Activated gamma-delta T cell treated with Interleukin-2 at 50 U/mL for 16 hours (primary cell): ENCODE measurements around the gene APBB2.
"Not testable (repeated sequence)": the region's sequence is repeated elsewhere in the genome, so short reads cannot be mapped to it uniquely, and the experiment has no call there.

Experiments used
- DNase-seq: peaks from one replicate; pipeline ENCODE4 v3.0.0-alpha.2; 2020

Gene APBB2

DNA sequence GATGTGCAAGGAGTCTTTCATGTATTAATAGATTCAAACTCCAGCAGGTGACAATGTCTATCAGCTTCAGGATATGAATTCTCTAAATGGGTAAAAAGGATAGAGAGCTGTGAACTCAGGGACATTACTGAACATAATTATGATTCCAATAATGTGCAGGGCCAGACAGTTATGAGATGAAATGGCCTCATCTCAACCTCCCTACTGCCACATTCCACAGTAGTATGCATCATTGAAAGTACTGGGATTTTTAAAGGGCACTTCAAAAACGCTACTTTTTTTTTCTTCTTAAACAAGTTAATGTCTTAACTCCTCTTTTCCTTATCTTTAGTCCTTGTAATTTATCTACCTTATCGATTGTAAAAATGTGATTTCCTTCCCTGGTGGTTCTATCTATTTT lies 202.0 kb downstream of the APBB2 start:
- no peak for DNase-seq

DNA sequence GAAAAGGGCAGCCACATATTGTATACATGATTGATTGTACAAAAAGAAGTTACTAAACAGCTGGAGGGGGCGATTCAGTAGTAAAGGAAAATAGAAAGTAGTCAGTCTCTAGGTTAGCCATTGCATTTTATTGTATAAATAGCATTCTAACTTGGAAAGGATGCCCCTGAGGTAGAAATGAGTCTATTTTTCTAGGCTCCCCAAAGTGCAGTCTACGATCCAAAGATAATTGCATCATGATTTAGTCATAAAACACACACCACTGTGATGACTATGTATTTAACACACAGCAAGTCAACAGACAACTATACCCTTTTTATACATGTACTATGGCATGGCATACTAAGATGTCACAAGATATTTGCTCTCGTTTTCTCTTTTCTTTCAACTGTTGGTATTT lies 204.9 kb downstream of the APBB2 start:
- no peak for DNase-seq

DNA sequence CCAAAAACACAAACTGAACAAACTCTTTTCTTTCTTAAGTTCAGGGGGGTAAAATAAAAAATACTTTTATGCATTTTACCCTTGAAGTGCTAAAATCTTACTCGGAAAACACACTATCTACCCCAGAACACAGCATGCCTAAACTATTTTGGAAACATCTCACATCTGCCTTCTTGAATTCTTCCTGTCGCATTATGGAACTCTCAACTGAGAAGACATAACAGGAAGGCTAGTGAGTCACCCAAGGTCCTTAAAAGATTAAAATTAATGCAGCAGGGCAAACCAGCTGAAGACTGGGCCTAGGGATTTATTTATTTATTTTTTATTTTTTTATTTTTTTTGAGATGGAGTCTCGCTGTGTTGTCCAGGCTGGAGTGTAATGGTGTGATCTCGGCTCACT lies 208.2 kb downstream of the APBB2 start:
- DNase-seq = no peak

DNA sequence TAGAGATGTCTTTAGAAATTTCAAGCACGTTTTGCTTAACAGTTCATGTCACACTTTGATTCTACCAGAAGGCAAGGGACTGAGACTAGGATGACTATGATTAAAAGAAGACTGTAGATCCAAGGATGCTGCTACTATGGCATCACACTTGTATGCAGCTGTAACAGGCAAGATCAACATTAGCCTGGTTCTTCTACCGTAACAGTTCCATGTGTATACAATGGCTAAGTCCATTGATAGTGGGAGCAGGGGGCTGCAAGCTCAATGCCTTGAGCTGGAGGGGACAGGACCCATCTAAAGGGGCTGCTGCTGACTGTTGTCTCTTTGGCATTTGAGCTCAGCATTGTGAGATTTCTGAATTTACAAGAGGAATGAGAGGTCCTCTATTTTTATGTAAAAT lies 212.0 kb downstream of the APBB2 start:
- DNase-seq = no peak

DNA sequence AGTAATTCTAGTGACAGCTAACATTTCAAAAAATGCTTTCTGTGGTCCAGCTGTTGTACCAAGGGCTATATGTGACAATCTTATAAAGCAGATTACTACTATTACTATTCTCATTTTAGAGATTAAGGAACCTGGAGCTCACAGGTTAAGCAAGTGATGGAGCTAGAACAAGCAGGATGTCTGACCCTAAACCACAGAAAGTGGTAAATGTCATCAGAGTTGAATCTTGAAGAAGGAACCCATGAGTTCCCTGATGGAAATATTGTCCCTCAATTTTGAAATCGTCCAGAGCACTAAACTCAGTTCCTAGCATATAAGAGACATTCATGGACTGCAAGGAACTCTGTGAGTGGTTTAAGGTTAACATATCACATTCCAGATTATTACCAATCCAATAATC lies 214.0 kb downstream of the APBB2 start:
- DNase-seq = no peak

DNA sequence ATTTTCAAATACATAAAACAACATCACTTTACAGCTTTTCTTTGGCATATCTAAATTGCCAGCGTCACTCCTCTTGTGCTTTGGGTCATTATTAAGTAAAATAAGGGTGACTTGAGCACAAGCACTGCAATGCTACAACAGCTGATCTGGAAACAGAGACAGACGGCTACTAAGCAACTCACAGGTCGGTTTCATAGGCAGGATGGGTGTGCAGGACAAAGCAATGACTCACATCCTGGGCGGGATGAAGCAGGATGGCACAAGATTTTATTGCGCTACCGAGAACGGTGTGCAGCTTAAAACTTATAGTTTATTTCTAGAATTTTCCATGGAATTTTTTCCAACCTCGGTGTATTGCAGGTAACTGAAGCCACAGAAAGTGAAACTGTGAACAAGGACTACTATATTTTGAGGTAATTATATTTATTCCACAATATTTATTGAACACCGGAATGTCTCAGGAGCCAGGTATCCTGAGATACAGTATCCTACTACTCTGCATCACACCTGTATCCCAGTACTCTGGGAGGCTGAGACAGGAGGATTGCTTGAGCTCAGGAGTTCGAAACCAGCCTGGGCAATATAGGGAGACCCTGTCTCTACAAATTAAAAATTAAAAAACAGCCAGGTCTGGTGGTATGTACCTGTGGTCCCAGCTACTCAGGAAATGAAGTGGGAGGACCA lies 215.5 kb downstream of the APBB2 start:
- DNase-seq = no peak

GRCh38 chr4:40995850-40996249 lies 218.5 kb downstream of the APBB2 start:
- DNase-seq = no peak

DNA sequence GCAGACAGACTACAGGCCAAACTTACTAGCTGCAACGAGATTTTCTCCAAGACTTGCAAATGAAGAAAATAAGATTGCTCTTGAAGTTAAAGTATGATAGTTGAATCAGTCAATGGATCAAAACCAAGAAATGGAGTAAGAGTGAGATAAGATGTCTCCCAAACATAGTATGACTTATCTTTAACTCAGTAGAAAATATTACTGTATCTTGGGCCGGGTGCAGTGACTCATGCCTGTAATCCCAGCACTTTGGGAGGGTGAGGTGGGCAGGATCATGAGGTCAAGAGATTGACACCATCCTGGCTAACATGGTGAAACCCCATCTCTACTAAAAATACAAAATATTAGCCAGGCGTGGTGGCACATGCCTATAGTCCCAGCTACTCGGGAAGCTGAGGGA lies 220.0 kb downstream of the APBB2 start:
- DNase-seq = not testable (repeated sequence)

DNA sequence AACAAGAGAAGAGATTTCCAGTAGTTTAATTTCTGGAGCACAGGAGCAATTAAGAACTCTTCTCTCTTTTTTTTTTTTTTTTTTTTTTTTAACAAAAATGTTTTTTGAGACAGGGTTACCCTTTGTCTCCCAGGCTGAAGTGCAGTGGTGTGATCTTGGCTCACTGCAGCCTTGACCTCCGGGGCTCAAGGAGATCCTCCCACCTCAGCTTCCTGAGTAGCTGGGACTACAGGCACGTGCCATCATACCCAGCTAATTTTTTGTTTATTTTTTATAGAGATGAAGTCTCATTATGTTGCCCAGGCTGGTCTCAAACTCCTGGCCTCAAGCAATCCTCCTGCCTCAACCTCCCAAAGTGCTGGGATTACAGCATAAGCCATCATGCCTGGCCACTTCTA lies 221.0 kb downstream of the APBB2 start:
- DNase-seq = not testable (repeated sequence)

DNA sequence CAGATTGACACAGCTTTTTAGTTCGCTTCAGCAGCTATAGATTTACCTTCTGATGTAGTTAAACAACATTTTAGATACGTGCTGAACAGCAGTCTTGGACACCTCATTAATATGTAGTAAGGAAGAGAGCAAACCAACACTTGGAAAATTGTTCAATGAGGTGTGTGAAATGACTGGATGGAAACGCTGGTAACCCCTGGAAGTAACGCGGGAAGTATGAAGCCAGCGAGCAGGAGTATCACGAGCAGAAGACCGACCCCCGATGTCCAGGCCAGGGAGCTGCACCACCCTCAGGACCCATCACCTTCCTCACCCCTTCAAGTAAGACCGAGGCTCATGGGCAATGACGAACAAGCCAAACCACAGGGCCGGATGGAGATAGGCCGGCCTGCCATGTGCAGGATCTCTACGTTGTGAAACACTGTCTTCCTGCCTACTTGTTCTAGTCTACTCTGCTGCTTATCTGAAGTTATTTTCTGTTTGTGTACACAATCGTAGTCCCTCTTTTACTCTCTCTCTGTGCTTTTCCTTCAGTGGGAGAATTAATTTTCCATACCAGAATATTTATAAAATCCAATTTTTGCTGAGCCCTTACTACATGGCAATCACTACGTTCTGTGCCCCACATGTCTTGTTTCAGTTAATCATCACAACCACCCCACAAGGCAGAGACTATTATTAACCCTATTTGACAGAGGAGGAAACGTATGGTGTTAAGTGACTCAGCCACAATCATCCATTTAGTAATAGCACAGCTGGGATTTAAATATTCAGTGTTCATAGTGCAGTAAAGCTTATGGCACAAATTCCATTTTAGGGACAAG lies 221.7 kb downstream of the APBB2 start:
- DNase-seq = no peak

- DNase-seq = no peak
Measured at GRCh38 chr4:40991908-40992307, 222.4 kb downstream of the APBB2 start.

GRCh38 chr4:40990899-40991265 lies 223.5 kb downstream of the APBB2 start:
- DNase-seq = no peak

DNA sequence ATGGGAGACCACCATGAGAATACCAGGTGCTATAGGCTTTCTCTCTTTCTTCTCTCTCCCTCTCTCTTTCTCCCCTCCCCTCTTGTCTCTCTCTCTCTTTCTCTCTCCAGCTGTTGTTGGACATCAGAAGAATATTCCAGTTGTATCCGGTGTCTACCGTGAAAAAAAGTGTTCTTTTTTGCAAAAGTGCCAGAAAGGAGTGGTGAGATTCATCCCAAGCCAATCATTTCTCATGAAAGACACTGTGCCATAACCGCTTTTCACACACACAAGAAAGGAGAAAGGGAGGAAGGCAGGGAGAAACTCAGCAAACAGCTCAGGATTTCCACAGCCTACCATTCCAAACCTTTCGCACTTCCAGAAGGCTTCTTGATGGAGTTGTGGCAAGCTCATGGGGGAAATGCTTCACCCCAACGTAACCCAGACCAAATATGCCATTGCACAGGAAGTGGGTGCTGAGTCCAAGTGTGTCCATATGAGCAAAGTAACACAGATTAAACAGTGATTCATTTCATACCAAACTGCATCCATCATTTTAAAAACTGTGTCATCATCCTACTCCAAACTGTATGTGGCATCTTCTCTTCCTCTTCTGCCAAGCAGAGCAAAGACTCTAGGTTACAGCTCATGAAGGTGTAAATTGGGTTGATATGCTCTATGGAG lies 224.0 kb downstream of the APBB2 start:
- no peak for DNase-seq

DNA sequence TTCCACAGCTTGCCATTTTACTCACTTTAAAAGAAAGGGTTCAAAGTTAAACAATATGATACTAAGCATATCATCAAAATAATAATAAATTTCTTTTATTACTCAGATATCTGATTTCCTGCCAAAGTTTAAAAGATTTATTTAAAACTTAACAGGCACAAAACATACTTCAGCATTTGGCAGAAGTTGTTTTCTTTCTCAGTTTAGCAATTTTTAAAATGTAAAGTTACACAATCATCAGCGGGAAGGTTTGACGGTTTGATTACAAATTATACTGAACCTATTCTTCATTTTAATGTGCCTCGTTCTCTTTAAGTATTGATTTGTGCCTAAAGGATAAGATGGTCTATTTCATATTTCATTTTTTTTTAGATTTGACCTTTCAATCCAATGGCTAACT lies 227.2 kb downstream of the APBB2 start:
- no peak for DNase-seq

GRCh38 chr4:40986375-40986774 lies 228.0 kb downstream of the APBB2 start:
- DNase-seq = no peak

DNA sequence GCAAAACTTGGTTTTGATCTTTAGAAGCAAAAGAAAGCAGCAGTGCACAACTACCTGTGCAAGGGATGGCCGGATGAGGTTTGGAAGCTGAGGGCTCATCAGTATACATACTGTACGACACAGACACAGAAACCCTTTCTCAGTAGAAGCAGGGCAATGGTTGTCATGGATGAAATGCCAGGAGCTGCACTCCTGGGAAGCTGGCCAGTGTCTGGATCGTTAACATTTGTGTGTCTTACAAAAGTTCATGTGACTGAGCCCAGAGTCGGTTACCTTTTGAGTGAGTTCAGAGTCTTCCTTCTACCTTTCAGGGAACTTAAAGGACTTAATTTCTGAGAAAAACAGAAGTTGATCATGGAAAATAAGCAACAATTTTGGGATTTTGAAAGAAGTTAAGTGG lies 230.3 kb downstream of the APBB2 start:
- no peak for DNase-seq

- DNase-seq = no peak
Measured at GRCh38 chr4:40980318-40980883, 233.9 kb downstream of the APBB2 start.

GRCh38 chr4:40978548-40978947 lies 235.8 kb downstream of the APBB2 start:
- DNase-seq = no peak

DNA sequence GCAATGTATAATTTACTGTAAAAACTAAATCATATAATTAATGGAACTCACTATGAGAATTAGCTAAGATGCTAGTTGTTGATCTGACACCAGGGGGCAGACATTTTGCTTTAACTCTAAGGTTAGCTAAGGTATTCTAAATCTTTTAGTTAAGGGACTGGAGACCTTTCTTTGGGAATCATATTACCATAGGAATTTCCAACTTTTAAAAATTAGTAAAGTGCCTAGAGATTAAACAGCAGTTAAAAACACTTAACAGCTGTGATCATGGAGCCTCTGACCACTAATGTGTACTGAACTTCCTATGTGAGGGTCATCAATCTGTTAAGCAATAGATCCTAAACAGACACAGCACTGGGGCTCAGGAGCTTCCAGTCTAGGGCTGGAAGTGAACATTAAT lies 238.0 kb downstream of the APBB2 start:
- no peak for DNase-seq

DNA sequence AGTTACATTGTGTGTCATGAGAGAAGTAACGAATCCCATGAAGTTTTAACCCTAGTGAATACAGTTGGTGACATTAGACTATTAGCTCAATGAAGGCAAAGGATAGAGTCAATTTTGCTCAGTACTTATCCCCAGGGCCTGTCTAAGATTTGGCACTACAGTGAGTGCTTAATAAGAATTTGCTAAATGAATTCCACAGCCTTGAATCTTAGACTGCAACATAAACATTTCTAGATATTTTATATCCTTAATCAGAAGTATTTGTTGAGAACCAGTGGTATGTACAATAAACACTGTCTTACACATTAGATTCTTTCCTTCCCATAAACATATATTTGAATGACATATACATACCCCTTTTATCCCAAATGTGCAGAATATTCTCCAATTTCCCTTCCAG lies 241.6 kb downstream of the APBB2 start:
- no peak for DNase-seq

GRCh38 chr4:40971338-40971737 lies 243.0 kb downstream of the APBB2 start:
- no peak for DNase-seq

DNA sequence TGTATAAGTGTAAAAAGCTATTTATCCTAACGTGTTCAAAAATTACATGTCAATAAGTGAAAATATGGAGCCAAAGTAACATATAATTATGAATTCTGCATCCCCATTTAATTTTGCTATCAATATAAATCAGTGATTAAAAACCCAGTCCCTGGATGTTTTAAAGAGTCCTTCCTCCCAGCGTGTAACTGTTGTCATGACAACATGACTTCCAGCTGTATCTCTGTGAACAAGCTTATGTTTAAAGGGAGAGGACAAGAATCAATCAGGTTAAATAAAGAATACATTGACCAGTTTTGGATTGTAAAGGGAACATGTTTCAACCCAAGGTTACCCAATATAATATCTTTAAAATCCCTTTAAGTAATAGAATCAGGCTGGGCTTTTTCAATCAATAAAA lies 244.8 kb downstream of the APBB2 start:
- no peak for DNase-seq

- no peak for DNase-seq
Measured at GRCh38 chr4:40967550-40967949, 246.8 kb downstream of the APBB2 start.

- no peak for DNase-seq
Measured at GRCh38 chr4:40966091-40966490, 248.3 kb downstream of the APBB2 start.
